HCT116 (cell line): Measurements from ENCODE around the gene CEP162. TPM values are rescaled to one million over a fixed set of nuclear protein-coding genes. Genes with fewer than 3 reads are reported as not detected.

Experiments used
- ATAC-seq: fragments of 200-7000 bp; cut with Tn5 transposase; 2 replicates; pipeline ENCODE4 v1.9.1; 2020; ENCODE audit warnings: mild to moderate bottlenecking, moderate library complexity
- BruUV-seq: library from RNA; stranded (reverse); fragments of 400-500 nt; replicated peaks from 2 replicates; lab custom pipeline; 2021; lab: Mats Ljungman, UMichigan
- CTCF ChIA-PET: fragments of 300-600 bp; sonication (Branson Sonifier 250); formaldehyde crosslinking; loops from one replicate; lab custom pipeline; 2021; ENCODE audit warnings: antibody characterized with exemption; lab: Charles Lee
- POLR2A ChIA-PET: fragments of 300-600, 350-600 bp; sonication (Branson Sonifier 250); formaldehyde crosslinking; loops from one replicate; lab custom pipeline; 2021; ENCODE audit warnings: antibody characterized with exemption; lab: Charles Lee
- RAD21 ChIA-PET, 2 experiments: fragments of 300-600 bp; sonication (Branson Sonifier 250); formaldehyde crosslinking; loops; one replicate each; lab custom pipeline; 2023; ENCODE audit warnings: low total read pairs in 2 of 2; ENCODE audit not compliant: uncharacterized antibody in 2 of 2, unreplicated experiment in 2 of 2, low non-redundant PET in 1 of 2; lab: Charles Lee
- DNase-seq: peaks from one replicate; pipeline ENCODE4 v3.0.0-alpha.2; 2010; ENCODE audit warnings: low read depth, low spot score
- H2AFZ ChIP-seq: fragments of 200-600 bp; shearing (Covaris generic), sonication (generic); 2 replicates; pipeline ENCODE4 v1.6.1; 2017; ENCODE audit warnings: low read depth, mixed run types, mixed read lengths, antibody characterized with exemption, low read length; ENCODE audit not compliant: poor library complexity, severe bottlenecking
- H3K27ac ChIP-seq: 2 replicates; pipeline ENCODE4 v1.5.1; 2012; ENCODE audit warnings: low read depth, low read length
- H3K27me3 ChIP-seq: fragments of 200-600 bp; sonication (generic); 2 replicates; pipeline ENCODE4 v1.6.1; 2016; ENCODE audit warnings: mixed run types, low read length, mixed read lengths; ENCODE audit not compliant: insufficient read depth
- H3K36me3 ChIP-seq, 2 experiments: fragments of 200-500 bp in 1 of 2; fragments of 200-600 bp in 1 of 2; sonication (Bioruptor generic) in 1 of 2; sonication (generic) in 1 of 2; 2 replicates each; pipeline versions ENCODE4 v1.5.1 to v1.6.1; 2014 to 2016; ENCODE audit warnings: low read length in 2 of 2, inconsistent platforms in 1 of 2, mixed read lengths in 1 of 2, mixed run types in 1 of 2; ENCODE audit not compliant: insufficient read depth in 2 of 2, control insufficient read depth in 1 of 2
- H3K4me1 ChIP-seq, 2 experiments: fragments of 200-600 bp in 1 of 2; sonication (generic) in 1 of 2; 2 replicates each; pipeline versions ENCODE4 v1.5.1 to v1.6.1; 2012 to 2017; ENCODE audit warnings: low read length in 2 of 2, inconsistent platforms in 1 of 2, mild to moderate bottlenecking in 1 of 2, mixed read lengths in 1 of 2, mixed run types in 1 of 2, moderate library complexity in 1 of 2; ENCODE audit not compliant: insufficient read depth in 2 of 2, control insufficient read depth in 1 of 2
- H3K4me2 ChIP-seq: fragments of 200-600 bp; sonication (generic); 2 replicates; pipeline ENCODE4 v1.6.1; 2017; ENCODE audit warnings: mixed run types, low read length, mixed read lengths
- H3K4me3 ChIP-seq, 2 experiments: fragments of 200-600 bp in 1 of 2; sonication (generic) in 1 of 2; replicated peaks in 1 of 2; 2 replicates each; pipeline ENCODE4 v1.5.1; 2011 to 2016; ENCODE audit warnings: low read length in 2 of 2, control low read depth in 1 of 2, low read depth in 1 of 2, mild to moderate bottlenecking in 1 of 2, mixed read lengths in 1 of 2, mixed run types in 1 of 2
- H3K79me2 ChIP-seq: fragments of 200-600 bp; sonication (generic); 2 replicates; pipeline ENCODE4 v1.6.1; 2017; ENCODE audit warnings: mild to moderate bottlenecking, mixed run types, low read length, moderate library complexity, mixed read lengths; ENCODE audit not compliant: insufficient read depth
- H3K9ac ChIP-seq: fragments of 200-600 bp; sonication (generic); 2 replicates; pipeline ENCODE4 v1.6.1; 2016; ENCODE audit warnings: low read length, mixed read lengths
- H3K9me2 ChIP-seq: fragments of 200-600 bp; sonication (generic), shearing (Covaris generic); 2 replicates; pipeline ENCODE4 v1.6.1; 2017; ENCODE audit warnings: mixed run types, mild to moderate bottlenecking, moderate library complexity; ENCODE audit not compliant: insufficient read depth
- H3K9me3 ChIP-seq, 2 experiments: fragments of 200-500 bp in 1 of 2; fragments of 200-600 bp in 1 of 2; sonication (Bioruptor generic) in 1 of 2; sonication (generic) in 1 of 2; 2 replicates each; pipeline ENCODE4 v1.6.1; 2014 to 2017; ENCODE audit warnings: low read length in 2 of 2, mixed read lengths in 2 of 2, inconsistent platforms in 1 of 2, low read depth in 1 of 2, mild to moderate bottlenecking in 1 of 2, mixed run types in 1 of 2, moderate library complexity in 1 of 2; ENCODE audit not compliant: control insufficient read depth in 1 of 2, insufficient read depth in 1 of 2
- H4K20me1 ChIP-seq: fragments of 200-600 bp; sonication (generic), shearing (Covaris generic); 2 replicates; pipeline ENCODE4 v1.6.1; 2017; ENCODE audit warnings: mixed run types, mild to moderate bottlenecking, moderate library complexity; ENCODE audit not compliant: insufficient read depth
- CBX3 ChIP-seq: IDR thresholded peaks from 2 replicates; pipeline ENCODE4 v1.6.1; 2012; ENCODE audit warnings: low read depth
- CEBPB ChIP-seq: IDR thresholded peaks from 2 replicates; pipeline ENCODE4 v1.6.1; 2012; ENCODE audit warnings: low read depth
- EZH2phosphoT487 ChIP-seq: fragments of 200-600 bp; IDR thresholded peaks from 2 replicates; pipeline ENCODE4 v1.6.1; 2018; ENCODE audit warnings: antibody characterized with exemption, borderline replicate concordance
- FOSL1 ChIP-seq: IDR thresholded peaks from 2 replicates; pipeline ENCODE4 v1.6.1; 2012; ENCODE audit warnings: low read depth
- JUND ChIP-seq: IDR thresholded peaks from 2 replicates; pipeline ENCODE4 v1.6.1; 2012
- POLR2A ChIP-seq: IDR thresholded peaks from 2 replicates; pipeline ENCODE4 v1.7.0; 2011; ENCODE audit warnings: borderline replicate concordance; ENCODE audit not compliant: insufficient read depth, insufficient read length; ENCODE audit errors: extremely low read depth
- SIN3A ChIP-seq: IDR thresholded peaks from 2 replicates; pipeline ENCODE4 v1.6.1; 2012; ENCODE audit warnings: low read depth
- SP1 ChIP-seq: IDR thresholded peaks from 2 replicates; pipeline ENCODE4 v1.6.1; 2012; ENCODE audit warnings: low read depth
- SRF ChIP-seq: IDR thresholded peaks from 2 replicates; pipeline ENCODE4 v1.6.1; 2012; ENCODE audit warnings: low read depth
- TCF7L2 ChIP-seq: IDR thresholded peaks from 2 replicates; pipeline ENCODE4 v1.7.0; 2011; ENCODE audit warnings: borderline replicate concordance, inconsistent platforms; ENCODE audit not compliant: insufficient read depth, insufficient read length; ENCODE audit errors: extremely low read depth
- YY1 ChIP-seq: IDR thresholded peaks from 2 replicates; pipeline ENCODE4 v1.6.1; 2011; ENCODE audit warnings: low read length, low read depth, moderate library complexity, mild to moderate bottlenecking; ENCODE audit not compliant: insufficient replicate concordance; ENCODE audit errors: extremely low read depth
- intact Hi-C: fragments of 100-400 bp; cut with micrococcal nuclease; formaldehyde crosslinking; loops from 2 replicates; pipeline ENCODE4 v1.10.0; 2022
- total RNA-seq: library from RNA; stranded (reverse); gene quantifications from one replicate; pipeline ENCODE4 v1.2.1, GENCODE V29; 2021; ENCODE audit not compliant: unreplicated experiment
- TF ChIP-seq, protein P1 (sequence below): IDR thresholded peaks from 2 replicates; pipeline ENCODE4 v1.6.1; 2012
- TF ChIP-seq, protein P2 (sequence below), 3 experiments: fragments of 200-600 bp in 1 of 3; sonication (generic) in 1 of 3; IDR thresholded peaks in 2 of 3; conservative IDR thresholded peaks in 1 of 3; 2 replicates each; pipeline ENCODE4 v1.5.1; 2012 to 2017; ENCODE audit warnings: low read depth in 2 of 3, low read length in 2 of 3, antibody characterized with exemption in 1 of 3, borderline replicate concordance in 1 of 3, control low read depth in 1 of 3, mild to moderate bottlenecking in 1 of 3, mixed read lengths in 1 of 3, mixed run types in 1 of 3, moderate library complexity in 1 of 3; ENCODE audit not compliant: insufficient read depth in 1 of 3

CEP162 gene
- total RNA-seq, 1 experiment from 2014 or later: 5.5 TPM

DNA sequence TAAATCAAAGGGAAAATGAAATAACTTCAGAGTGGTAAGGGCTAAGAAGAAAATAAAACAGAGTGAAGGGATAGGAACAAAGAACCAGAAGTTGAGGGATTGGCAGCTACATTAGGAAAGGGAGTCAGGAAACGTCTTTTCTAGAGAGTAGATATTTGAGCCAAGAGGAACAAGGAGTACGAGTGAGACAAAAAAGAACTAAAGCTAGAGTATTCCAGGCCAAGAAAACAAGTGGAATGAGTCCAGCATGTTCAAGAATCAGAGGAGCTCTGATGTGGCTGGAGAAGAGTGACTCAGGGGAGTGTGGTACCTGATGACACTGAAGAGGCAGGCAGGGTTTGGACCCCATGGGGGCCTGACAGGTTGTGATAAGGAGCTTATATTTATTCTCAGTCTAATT lies 66.3 kb downstream of the CEP162 start:
- Histone ChIP-seq H3K27ac (no peak overlapping the region), H3K4me2 (no peak overlapping the region), H3K36me3 (no peaks in the 10 kb centered on the region), H3K9me3 (no peaks in the 10 kb centered on the region), H3K27me3 (no peaks in the 10 kb centered on the region), H3K9me2 (no peaks in the 10 kb centered on the region), H3K9ac (no peak overlapping the region), H2AFZ (no peak overlapping the region), H3K4me1 (no peaks in the 10 kb centered on the region), H3K79me2 (no peaks in the 10 kb centered on the region), H4K20me1 (no peaks in the 10 kb centered on the region), H3K4me3 (no peak overlapping the region)
- no TSS peak for BruUV-seq
- TF ChIP-seq SP1 (no peak), JUND (no peak), EZH2phosphoT487 (no peak), CEBPB (no peak)
- intact Hi-C loops: no loop called here
- ATAC-seq (no peak), DNase-seq (no peak)
- CTCF ChIA-PET: no interaction called here
- RAD21 ChIA-PET: no interaction called here
- POLR2A ChIA-PET: no interaction called here

DNA sequence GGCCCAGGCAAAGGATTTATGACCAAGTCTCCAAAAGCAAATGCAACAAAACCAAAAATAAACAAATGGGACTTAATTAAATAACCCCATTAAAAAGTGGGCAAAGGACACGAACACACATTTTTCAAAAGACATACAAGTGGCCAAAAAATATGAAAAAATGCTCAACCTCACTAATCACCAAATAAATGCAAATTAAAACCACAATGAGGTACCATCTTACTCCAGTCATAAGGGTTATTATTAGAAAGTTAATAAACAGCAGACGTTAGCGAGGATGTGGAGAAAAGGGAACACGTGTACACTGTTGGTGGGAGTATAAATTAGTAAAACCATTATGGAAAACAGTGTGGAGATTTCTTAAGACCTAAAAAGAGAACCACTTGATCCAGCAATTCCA lies 71.1 kb downstream of the CEP162 start:
- no peaks in the 10 kb centered on the region for H3K4me1 ChIP-seq
- intact Hi-C loops: no loop called here
- no peaks in the 10 kb centered on the region for H3K9me2 ChIP-seq
- CTCF ChIA-PET: no interaction called here
- DNase-seq (no peak), ATAC-seq (no peak)
- RAD21 ChIA-PET: no interaction called here
- H3K9ac ChIP-seq: no peak overlapping the region
- no peak for TF ChIP-seq POLR2A
- no peak for TF ChIP-seq SIN3A
- TF ChIP-seq, protein P1, sequence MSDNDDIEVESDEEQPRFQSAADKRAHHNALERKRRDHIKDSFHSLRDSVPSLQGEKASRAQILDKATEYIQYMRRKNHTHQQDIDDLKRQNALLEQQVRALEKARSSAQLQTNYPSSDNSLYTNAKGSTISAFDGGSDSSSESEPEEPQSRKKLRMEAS: no peak
- no peak for TF ChIP-seq YY1
- TF ChIP-seq CBX3: no peak
- no peak for TF ChIP-seq EZH2phosphoT487
- TF ChIP-seq SRF: no peak
- TF ChIP-seq, protein P2, sequence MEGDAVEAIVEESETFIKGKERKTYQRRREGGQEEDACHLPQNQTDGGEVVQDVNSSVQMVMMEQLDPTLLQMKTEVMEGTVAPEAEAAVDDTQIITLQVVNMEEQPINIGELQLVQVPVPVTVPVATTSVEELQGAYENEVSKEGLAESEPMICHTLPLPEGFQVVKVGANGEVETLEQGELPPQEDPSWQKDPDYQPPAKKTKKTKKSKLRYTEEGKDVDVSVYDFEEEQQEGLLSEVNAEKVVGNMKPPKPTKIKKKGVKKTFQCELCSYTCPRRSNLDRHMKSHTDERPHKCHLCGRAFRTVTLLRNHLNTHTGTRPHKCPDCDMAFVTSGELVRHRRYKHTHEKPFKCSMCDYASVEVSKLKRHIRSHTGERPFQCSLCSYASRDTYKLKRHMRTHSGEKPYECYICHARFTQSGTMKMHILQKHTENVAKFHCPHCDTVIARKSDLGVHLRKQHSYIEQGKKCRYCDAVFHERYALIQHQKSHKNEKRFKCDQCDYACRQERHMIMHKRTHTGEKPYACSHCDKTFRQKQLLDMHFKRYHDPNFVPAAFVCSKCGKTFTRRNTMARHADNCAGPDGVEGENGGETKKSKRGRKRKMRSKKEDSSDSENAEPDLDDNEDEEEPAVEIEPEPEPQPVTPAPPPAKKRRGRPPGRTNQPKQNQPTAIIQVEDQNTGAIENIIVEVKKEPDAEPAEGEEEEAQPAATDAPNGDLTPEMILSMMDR (IDR thresholded peaks at IDR 0.05 in 2 of 3, conservative IDR thresholded peaks at IDR 0.05 in 1 of 3; ENCODE audit: borderline replicate concordance in 1 of 3, insufficient read depth in 1 of 3, low read depth in 2 of 3, low read length in 2 of 3): no peak
- TF ChIP-seq FOSL1: no peak
- no peak for TF ChIP-seq TCF7L2
- H3K79me2 ChIP-seq: no peaks in the 10 kb centered on the region
- H3K36me3 ChIP-seq: no peaks in the 10 kb centered on the region
- H3K9me3 ChIP-seq: no peaks in the 10 kb centered on the region
- no peak overlapping the region for H2AFZ ChIP-seq
- H3K27me3 ChIP-seq: no peaks in the 10 kb centered on the region
- no TSS peak for BruUV-seq
- H3K4me3 ChIP-seq: no peak overlapping the region
- H4K20me1 ChIP-seq: no peaks in the 10 kb centered on the region
- H3K27ac ChIP-seq: no peak overlapping the region
- POLR2A ChIA-PET: no interaction called here
- H3K4me2 ChIP-seq: no peak overlapping the region
